Upper lobe of left lung (tissue), 6 donors: ENCODE data around the gene USP48. TPM values are rescaled to one million over a fixed set of nuclear protein-coding genes. Genes with fewer than 3 reads are reported as not detected.
"Not testable (repeated sequence)": the region's sequence is repeated elsewhere in the genome, so short reads cannot be mapped to it uniquely, and the experiment has no call there.

ENCODE experiments used
- ATAC-seq, 2 donors: fragments of 200-7000 bp; cut with Tn5 transposase; one replicate each; pipeline ENCODE4 v1.9.1; 2022; ENCODE audit warnings: mild to moderate bottlenecking in 2 of 2, moderate library complexity in 2 of 2; ENCODE audit not compliant: low FRiP score in 2 of 2
- DNase-seq, 2 donors: peaks; one replicate each; pipeline ENCODE4 v3.0.0-alpha.2; 2019 to 2020
- H3K27ac ChIP-seq, 4 donors: fragments of 200-600 bp; sonication (generic); one replicate each; pipeline ENCODE4 v1.5.1; 2016 to 2019
- H3K27me3 ChIP-seq, 4 donors: fragments of 200-600 bp; sonication (generic); one replicate each; pipeline ENCODE4 v1.5.1; 2017 to 2019
- H3K36me3 ChIP-seq, 4 donors: fragments of 200-600 bp; sonication (generic); one replicate each; pipeline ENCODE4 v1.5.1; 2016 to 2019
- H3K4me1 ChIP-seq, 4 donors: fragments of 200-600 bp; sonication (generic); one replicate each; pipeline ENCODE4 v1.5.1; 2018 to 2019
- H3K4me3 ChIP-seq, 4 donors: fragments of 200-600 bp; sonication (generic); one replicate each; pipeline ENCODE4 v1.5.1; 2017 to 2019; ENCODE audit warnings: mild to moderate bottlenecking in 2 of 4, moderate library complexity in 1 of 4
- H3K9me3 ChIP-seq, 4 donors: fragments of 200-600 bp; sonication (generic); one replicate each; pipeline ENCODE4 v1.5.1; 2018 to 2019
- CTCF ChIP-seq, 6 experiments: fragments of 450-650 bp in 4 of 6; fragments of 200-600 bp in 2 of 6; sonication (generic) in 2 of 6; IDR thresholded peaks; one replicate each; pipeline ENCODE4 v1.5.1; 2016 to 2019; ENCODE audit warnings: antibody characterized with exemption in 6 of 6
- EP300 ChIP-seq, 4 donors: sonication (generic); formaldehyde crosslinking; IDR thresholded peaks; one replicate each; pipeline ENCODE4 v1.5.1; 2017; ENCODE audit warnings: antibody characterized with exemption in 4 of 4, control low read depth in 2 of 4
- POLR2A ChIP-seq, 4 donors: fragments of 450-650 bp; IDR thresholded peaks; one replicate each; pipeline ENCODE4 v1.5.1; 2016 to 2017; ENCODE audit warnings: antibody characterized with exemption in 4 of 4, mild to moderate bottlenecking in 2 of 4
- POLR2AphosphoS5 ChIP-seq, 2 donors: sonication (generic); formaldehyde crosslinking; IDR thresholded peaks; one replicate each; pipeline ENCODE4 v1.5.1; 2017; ENCODE audit warnings: antibody characterized with exemption in 2 of 2
- WGBS, 2 donors: methylation state at CpG; one replicate each; pipeline ENCODE4 v1.1.5; 2017 to 2018; 5-methylcytosine and 5-hydroxymethylcytosine counted together
- total RNA-seq, 6 donors: library from RNA; depleted of rRNA in 4 of 6; stranded (reverse); fragments of >200 nt in 4 of 6; gene quantifications; one replicate each; pipeline versions ENCODE4 v1.1.0 to v1.2.1, GENCODE V29; 2016 to 2021
- donor health status: DM: no; HTN: no; CAD: no; lungs with moderate emphysema.
- donor health status: DM: no; HTN: yes; CAD: no; lungs with severe emphysema.

Gene USP48
- total RNA-seq, 6 donors from 2014 or later: 39.1 to 173 (median 53.4) TPM

- Histone ChIP-seq H3K36me3 (no peaks in the 10 kb centered on the region), H3K27me3 (no peaks in the 10 kb centered on the region), H3K27ac (peak overlapping the region; percentile 98 to 100 (median 99)), H3K9me3 (no peaks in the 10 kb centered on the region), H3K4me3 (peak overlapping the region; percentile 59 to 97 (median 78)), H3K4me1 (peaks cover 16 to 43% (median 25%) of the 10 kb centered on the region in 4 donors)
- DNase-seq (peak in 1 of 2 donors; percentile 77), ATAC-seq (peak; percentile 41 to 55)
- TF ChIP-seq CTCF (IDR thresholded peaks at IDR 0.05) (peak in 1 of 6 experiments; percentile 18), POLR2AphosphoS5 (IDR thresholded peaks at IDR 0.05) (no peak)
- 1% methylated on average over 15 to 21 of the region's 37 CpGs for WGBS, 2 donors
These were observed 541 bp downstream of the USP48 start for GRCh38 chr1:21782349-21782867.

- H3K27me3 ChIP-seq: no peaks in the 10 kb centered on the region
- no peaks in the 10 kb centered on the region for H3K36me3 ChIP-seq
- WGBS, 2 donors: 1% methylated on average over 17 of the region's 17 CpGs
- peak overlapping the region; percentile 59 to 97 (median 78) for H3K4me3 ChIP-seq
- TF ChIP-seq POLR2AphosphoS5 (IDR thresholded peaks at IDR 0.05) (no peak), EP300 (IDR thresholded peaks at IDR 0.05) (no peak), CTCF (IDR thresholded peaks at IDR 0.05) (no peak), POLR2A (IDR thresholded peaks at IDR 0.05) (no peak)
- peak overlapping the region; percentile 98 to 100 (median 99) for H3K27ac ChIP-seq
- peaks cover 16 to 48% (median 25%) of the 10 kb centered on the region in 4 donors for H3K4me1 ChIP-seq
- H3K9me3 ChIP-seq: no peaks in the 10 kb centered on the region
- DNase-seq (no peak), ATAC-seq (no peak)
These were observed 1.1 kb downstream of the USP48 start for GRCh38 chr1:21781815-21782348.

GRCh38 chr1:21779613-21780521, 3.1 kb downstream of the USP48 start:
- 83 to 86% methylated on average over 12 of the region's 12 CpGs for WGBS, 2 donors
- H3K9me3 ChIP-seq: no peaks in the 10 kb centered on the region
- DNase-seq: no peak
- no peaks in the 10 kb centered on the region for H3K27me3 ChIP-seq
- H3K4me3 ChIP-seq: no peak overlapping the region
- no peak for ATAC-seq
- peaks cover 22 to 63% (median 30%) of the 10 kb centered on the region in 4 donors for H3K4me1 ChIP-seq
- no peak for TF ChIP-seq EP300 (IDR thresholded peaks at IDR 0.05)
- TF ChIP-seq POLR2AphosphoS5 (IDR thresholded peaks at IDR 0.05): no peak
- TF ChIP-seq CTCF (IDR thresholded peaks at IDR 0.05): no peak
- TF ChIP-seq POLR2A (IDR thresholded peaks at IDR 0.05): no peak
- H3K36me3 ChIP-seq: no peaks in the 10 kb centered on the region
- no peak overlapping the region for H3K27ac ChIP-seq

- 98 to 100% methylated on average over 2 of the region's 2 CpGs for WGBS, 2 donors
- ATAC-seq: no peak
- H3K36me3 ChIP-seq: no peaks in the 10 kb centered on the region
- H3K4me1 ChIP-seq: peaks cover 24 to 69% (median 33%) of the 10 kb centered on the region in 4 donors
- no peak for TF ChIP-seq POLR2A (IDR thresholded peaks at IDR 0.05)
- no peak for TF ChIP-seq EP300 (IDR thresholded peaks at IDR 0.05)
- no peak for TF ChIP-seq CTCF (IDR thresholded peaks at IDR 0.05)
- TF ChIP-seq POLR2AphosphoS5 (IDR thresholded peaks at IDR 0.05): no peak
- no peak overlapping the region for H3K4me3 ChIP-seq
- no peak overlapping the region for H3K27ac ChIP-seq
- no peaks in the 10 kb centered on the region for H3K9me3 ChIP-seq
- no peaks in the 10 kb centered on the region for H3K27me3 ChIP-seq
- no peak for DNase-seq
These were observed 4.6 kb downstream of the USP48 start for GRCh38 chr1:21778405-21778727.

- 75 to 97% methylated on average over 5 of the region's 5 CpGs for WGBS, 2 donors
- not testable (repeated sequence) for DNase-seq, ATAC-seq
These were observed 6.0 kb downstream of the USP48 start for GRCh38 chr1:21776925-21777324.

More at GRCh38 chr1:21776925-21777324, 6.0 kb downstream of the USP48 start:
- not testable (repeated sequence) for H3K4me3 ChIP-seq, H3K27ac ChIP-seq, H3K36me3 ChIP-seq, H3K9me3 ChIP-seq, H3K27me3 ChIP-seq
- peaks cover 24 to 72% (median 34%) of the 10 kb centered on the region in 4 donors for H3K4me1 ChIP-seq
